SK-N-SH (cell line): ENCODE measurements around the gene CLN6. TPM values are rescaled to one million over a fixed set of nuclear protein-coding genes. Genes with fewer than 3 reads are reported as not detected.
"Not testable (repeated sequence)": the region's sequence is repeated elsewhere in the genome, so short reads cannot be mapped to it uniquely, and the experiment has no call there.

Experiments used
- CTCF ChIA-PET: fragments of 300-600, 350-600 bp; formaldehyde crosslinking; extraction: SDS; loops from one replicate; lab custom pipeline; 2021; lab: Yijun Ruan, JAX
- POLR2A ChIA-PET: fragments of 350-600 bp; sonication (Branson Sonifier 250); formaldehyde crosslinking; extraction: SDS; loops from one replicate; lab custom pipeline; 2020; ENCODE audit warnings: antibody characterized with exemption, inconsistent platforms; lab: Yijun Ruan, JAX
- DNase-seq: peaks from one replicate; pipeline ENCODE4 v3.0.0; 2012
- H2AFZ ChIP-seq: fragments of 200-600 bp; sonication (generic); 2 replicates; pipeline ENCODE4 v1.8.1; 2016; ENCODE audit warnings: antibody characterized with exemption, mild to moderate bottlenecking, low read depth
- H3F3A ChIP-seq: fragments of 200-600 bp; sonication (generic); replicated peaks from 2 replicates; pipeline ENCODE3; 2016; ENCODE audit warnings: antibody characterized with exemption, mild to moderate bottlenecking; ENCODE audit not compliant: insufficient read depth
- H3K27ac ChIP-seq, 2 experiments: fragments of 200-500 bp in 1 of 2; fragments of 200-600 bp in 1 of 2; sonication (Bioruptor generic) in 1 of 2; sonication (generic), shearing (Covaris generic) in 1 of 2; 2 replicates each; pipeline versions ENCODE4 v1.5.1 to v1.6.1; 2014 to 2016; ENCODE audit warnings: low read depth in 2 of 2, inconsistent platforms in 1 of 2, low read length in 1 of 2, mild to moderate bottlenecking in 1 of 2, mixed read lengths in 1 of 2
- H3K27me3 ChIP-seq: fragments of 200-600 bp; sonication (generic), shearing (Covaris generic); 2 replicates; pipeline ENCODE4 v1.6.1; 2016; ENCODE audit warnings: mixed run types; ENCODE audit not compliant: insufficient read depth
- H3K36me3 ChIP-seq, 2 experiments: fragments of 200-500 bp in 1 of 2; fragments of 200-600 bp in 1 of 2; sonication (Bioruptor generic) in 1 of 2; sonication (generic) in 1 of 2; replicated peaks in 1 of 2; 2 replicates each; pipeline versions ENCODE3 to v1.5.1; 2014 to 2016; ENCODE audit warnings: low read length in 1 of 2, mild to moderate bottlenecking in 1 of 2; ENCODE audit not compliant: insufficient read depth in 2 of 2, control insufficient read depth in 1 of 2
- H3K4me1 ChIP-seq, 2 experiments: fragments of 200-500 bp in 1 of 2; fragments of 200-600 bp in 1 of 2; sonication (Bioruptor generic) in 1 of 2; sonication (generic), shearing (Covaris generic) in 1 of 2; 2 replicates each; pipeline versions ENCODE4 v1.5.1 to v1.6.1; 2014 to 2016; ENCODE audit warnings: low read depth in 1 of 2, low read length in 1 of 2, mixed run types in 1 of 2; ENCODE audit not compliant: insufficient read depth in 2 of 2, control insufficient read depth in 1 of 2
- H3K4me2 ChIP-seq: fragments of 200-600 bp; sonication (generic), shearing (Covaris generic); 2 replicates; pipeline ENCODE4 v1.6.1; 2017; ENCODE audit warnings: mixed run types
- H3K4me3 ChIP-seq, 2 experiments: fragments of 200-500 bp in 1 of 2; fragments of 200-600 bp in 1 of 2; sonication (Bioruptor generic) in 1 of 2; sonication (generic), shearing (Covaris generic) in 1 of 2; 2 replicates each; pipeline versions ENCODE4 v1.5.1 to v1.8.1; 2014 to 2016; ENCODE audit warnings: low read depth in 2 of 2, inconsistent platforms in 1 of 2, low read length in 1 of 2, mild to moderate bottlenecking in 1 of 2, mixed read lengths in 1 of 2, moderate library complexity in 1 of 2
- H3K79me2 ChIP-seq: fragments of 200-600 bp; sonication (generic); 2 replicates; pipeline ENCODE4 v1.8.1; 2017; ENCODE audit warnings: mild to moderate bottlenecking; ENCODE audit not compliant: insufficient read depth
- H3K9ac ChIP-seq: fragments of 200-600 bp; sonication (generic); 2 replicates; pipeline ENCODE4 v1.6.1; 2017; ENCODE audit warnings: mixed run types
- H3K9me2 ChIP-seq: fragments of 200-600 bp; sonication (generic); 2 replicates; pipeline ENCODE4 v1.6.1; 2017; ENCODE audit warnings: mixed run types
- H3K9me3 ChIP-seq: fragments of 200-600 bp; sonication (generic); 2 replicates; pipeline ENCODE4 v1.6.1; 2017; ENCODE audit warnings: mixed run types, mild to moderate bottlenecking, moderate library complexity
- H4K20me1 ChIP-seq: fragments of 200-600 bp; sonication (generic); 2 replicates; pipeline ENCODE4 v1.6.1; 2017; ENCODE audit warnings: mild to moderate bottlenecking, mixed run types; ENCODE audit not compliant: insufficient read depth
- CTCF ChIP-seq: fragments of 200-600 bp; sonication (generic); IDR thresholded peaks from 2 replicates; pipeline ENCODE4 v1.6.1; 2017; ENCODE audit warnings: antibody characterized with exemption, mild to moderate bottlenecking, moderate library complexity
- SIN3A ChIP-seq: IDR thresholded peaks from 2 replicates; pipeline ENCODE4 v1.6.1; 2012; ENCODE audit warnings: low read depth, mild to moderate bottlenecking, low read length, moderate library complexity, borderline replicate concordance
- USF2 ChIP-seq: fragments of 150-350 bp; IDR thresholded peaks from 2 replicates; pipeline ENCODE4 v1.6.1; 2017; ENCODE audit warnings: antibody characterized with exemption, low read length, low read depth, borderline replicate concordance
- WGBS: methylation state at CpG from one replicate; pipeline ENCODE4 v1.1.6; 2017; ENCODE audit warnings: low lambda C conversion rate; 5-methylcytosine and 5-hydroxymethylcytosine counted together
- polyA plus RNA-seq, 3 experiments: library from polyadenylated mRNA; depleted of rRNA; stranded (reverse); fragments of >200 nt; gene quantifications; 2 replicates each; pipeline ENCODE4 v1.2.3, GENCODE V29; 2012

Gene CLN6
- polyA plus RNA-seq, 1 of the 3 experiments (the other 2 are of a cell fraction): 27.5 TPM

- TF ChIP-seq CTCF: no peak
Measured at GRCh38 chr15:68176601-68177000, 52.9 kb downstream of the CLN6 start (continued).

- Histone ChIP-seq H3K9ac (no peak overlapping the region), H4K20me1 (no peaks in the 10 kb centered on the region), H3K4me2 (no peak overlapping the region), H3K27ac (no peak overlapping the region), H3F3A (no peaks in the 10 kb centered on the region)
- no peak for TF ChIP-seq SIN3A
- TF ChIP-seq, all 33 proteins: peak for 0
- Histone ChIP-seq H3K4me3 (no peak overlapping the region), H3K27me3 (no peaks in the 10 kb centered on the region), H3K9me3 (no peaks in the 10 kb centered on the region), H3K36me3 (peaks cover 22 to 25% of the 10 kb centered on the region in 2 experiments), H3K79me2 (no peaks in the 10 kb centered on the region), H3K4me1 (peaks cover 0 to 2% of the 10 kb centered on the region in 2 experiments; a peak in 1 of 4 replicates), H2AFZ (no peak overlapping the region), H3K9me2 (no peaks in the 10 kb centered on the region)
- CTCF ChIA-PET: interaction anchor here (1.2 kb wide), 1 partner anchor 312 kb away, joined by 4 read pairs; no protein-coding TSS in a partner anchor
- POLR2A ChIA-PET: no interaction called here
- DNase-seq: no peak
- 97% methylated on average over 2 of the region's 2 CpGs for WGBS
Measured at GRCh38 chr15:68175526-68175925, 54.0 kb downstream of the CLN6 start.

- Histone ChIP-seq H3K9me3 (no peaks in the 10 kb centered on the region), H3K79me2 (no peaks in the 10 kb centered on the region), H3K36me3 (peaks cover 27% of the 10 kb centered on the region in 2 experiments), H3K9ac (no peak overlapping the region), H3K27me3 (no peaks in the 10 kb centered on the region), H3K27ac (no peak overlapping the region), H3K4me1 (peaks cover 0 to 2% of the 10 kb centered on the region in 2 experiments; a peak in 1 of 4 replicates), H2AFZ (no peak overlapping the region), H3K9me2 (no peaks in the 10 kb centered on the region), H3K4me2 (no peak overlapping the region), H3F3A (no peaks in the 10 kb centered on the region), H3K4me3 (no peak overlapping the region), H4K20me1 (no peaks in the 10 kb centered on the region)
- no peak for DNase-seq
- 99% methylated on average over 4 of the region's 4 CpGs for WGBS
- POLR2A ChIA-PET: no interaction called here
- TF ChIP-seq USF2: no peak
- CTCF ChIA-PET: interaction anchor here (0.6 to 1.7 kb wide), 2 partner anchors 18 to 42 kb away, joined by 3 to 4 read pairs; no protein-coding TSS in a partner anchor
Measured at GRCh38 chr15:68173119-68173518, 56.4 kb downstream of the CLN6 start.

GRCh38 chr15:68172037-68172436, 57.5 kb downstream of the CLN6 start:
- POLR2A ChIA-PET, H3K4me1 ChIP-seq, H3K27me3 ChIP-seq, H3K9me2 ChIP-seq, H4K20me1 ChIP-seq, H3K27ac ChIP-seq, H3K79me2 ChIP-seq, H3K9me3 ChIP-seq, H3K4me3 ChIP-seq, H3K4me2 ChIP-seq, DNase-seq, H3K9ac ChIP-seq, H2AFZ ChIP-seq, CTCF ChIA-PET, H3F3A ChIP-seq: not testable (repeated sequence)
- peaks cover 24 to 28% of the 10 kb centered on the region in 2 experiments for H3K36me3 ChIP-seq
- WGBS: 74% methylated on average over 2 of the region's 2 CpGs
